HCT116 (cell line): Measurements from ENCODE around the gene SUSD4. TPM values are rescaled to one million over a fixed set of nuclear protein-coding genes. Genes with fewer than 3 reads are reported as not detected.

Experiments used
- ATAC-seq: fragments of 200-7000 bp; cut with Tn5 transposase; 2 replicates; pipeline ENCODE4 v1.9.1; 2020; ENCODE audit warnings: mild to moderate bottlenecking, moderate library complexity
- BruUV-seq: library from RNA; stranded (reverse); fragments of 400-500 nt; replicated peaks from 2 replicates; lab custom pipeline; 2021; lab: Mats Ljungman, UMichigan
- CTCF ChIA-PET: fragments of 300-600 bp; sonication (Branson Sonifier 250); formaldehyde crosslinking; loops from one replicate; lab custom pipeline; 2021; ENCODE audit warnings: antibody characterized with exemption; lab: Charles Lee
- POLR2A ChIA-PET: fragments of 300-600, 350-600 bp; sonication (Branson Sonifier 250); formaldehyde crosslinking; loops from one replicate; lab custom pipeline; 2021; ENCODE audit warnings: antibody characterized with exemption; lab: Charles Lee
- RAD21 ChIA-PET, 2 experiments: fragments of 300-600 bp; sonication (Branson Sonifier 250); formaldehyde crosslinking; loops; one replicate each; lab custom pipeline; 2023; ENCODE audit warnings: low total read pairs in 2 of 2; ENCODE audit not compliant: uncharacterized antibody in 2 of 2, unreplicated experiment in 2 of 2, low non-redundant PET in 1 of 2; lab: Charles Lee
- DNase-seq: peaks from one replicate; pipeline ENCODE4 v3.0.0-alpha.2; 2010; ENCODE audit warnings: low read depth, low spot score
- H2AFZ ChIP-seq: fragments of 200-600 bp; shearing (Covaris generic), sonication (generic); 2 replicates; pipeline ENCODE4 v1.6.1; 2017; ENCODE audit warnings: low read depth, mixed run types, mixed read lengths, antibody characterized with exemption, low read length; ENCODE audit not compliant: poor library complexity, severe bottlenecking
- H3K27ac ChIP-seq: 2 replicates; pipeline ENCODE4 v1.5.1; 2012; ENCODE audit warnings: low read depth, low read length
- H3K27me3 ChIP-seq: fragments of 200-600 bp; sonication (generic); 2 replicates; pipeline ENCODE4 v1.6.1; 2016; ENCODE audit warnings: mixed run types, low read length, mixed read lengths; ENCODE audit not compliant: insufficient read depth
- H3K36me3 ChIP-seq, 2 experiments: fragments of 200-500 bp in 1 of 2; fragments of 200-600 bp in 1 of 2; sonication (Bioruptor generic) in 1 of 2; sonication (generic) in 1 of 2; 2 replicates each; pipeline versions ENCODE4 v1.5.1 to v1.6.1; 2014 to 2016; ENCODE audit warnings: low read length in 2 of 2, inconsistent platforms in 1 of 2, mixed read lengths in 1 of 2, mixed run types in 1 of 2; ENCODE audit not compliant: insufficient read depth in 2 of 2, control insufficient read depth in 1 of 2
- H3K4me1 ChIP-seq, 2 experiments: fragments of 200-600 bp in 1 of 2; sonication (generic) in 1 of 2; 2 replicates each; pipeline versions ENCODE4 v1.5.1 to v1.6.1; 2012 to 2017; ENCODE audit warnings: low read length in 2 of 2, inconsistent platforms in 1 of 2, mild to moderate bottlenecking in 1 of 2, mixed read lengths in 1 of 2, mixed run types in 1 of 2, moderate library complexity in 1 of 2; ENCODE audit not compliant: insufficient read depth in 2 of 2, control insufficient read depth in 1 of 2
- H3K4me2 ChIP-seq: fragments of 200-600 bp; sonication (generic); 2 replicates; pipeline ENCODE4 v1.6.1; 2017; ENCODE audit warnings: mixed run types, low read length, mixed read lengths
- H3K4me3 ChIP-seq, 2 experiments: fragments of 200-600 bp in 1 of 2; sonication (generic) in 1 of 2; replicated peaks in 1 of 2; 2 replicates each; pipeline ENCODE4 v1.5.1; 2011 to 2016; ENCODE audit warnings: low read length in 2 of 2, control low read depth in 1 of 2, low read depth in 1 of 2, mild to moderate bottlenecking in 1 of 2, mixed read lengths in 1 of 2, mixed run types in 1 of 2
- H3K79me2 ChIP-seq: fragments of 200-600 bp; sonication (generic); 2 replicates; pipeline ENCODE4 v1.6.1; 2017; ENCODE audit warnings: mild to moderate bottlenecking, mixed run types, low read length, moderate library complexity, mixed read lengths; ENCODE audit not compliant: insufficient read depth
- H3K9ac ChIP-seq: fragments of 200-600 bp; sonication (generic); 2 replicates; pipeline ENCODE4 v1.6.1; 2016; ENCODE audit warnings: low read length, mixed read lengths
- H3K9me2 ChIP-seq: fragments of 200-600 bp; sonication (generic), shearing (Covaris generic); 2 replicates; pipeline ENCODE4 v1.6.1; 2017; ENCODE audit warnings: mixed run types, mild to moderate bottlenecking, moderate library complexity; ENCODE audit not compliant: insufficient read depth
- H3K9me3 ChIP-seq, 2 experiments: fragments of 200-500 bp in 1 of 2; fragments of 200-600 bp in 1 of 2; sonication (Bioruptor generic) in 1 of 2; sonication (generic) in 1 of 2; 2 replicates each; pipeline ENCODE4 v1.6.1; 2014 to 2017; ENCODE audit warnings: low read length in 2 of 2, mixed read lengths in 2 of 2, inconsistent platforms in 1 of 2, low read depth in 1 of 2, mild to moderate bottlenecking in 1 of 2, mixed run types in 1 of 2, moderate library complexity in 1 of 2; ENCODE audit not compliant: control insufficient read depth in 1 of 2, insufficient read depth in 1 of 2
- H4K20me1 ChIP-seq: fragments of 200-600 bp; sonication (generic), shearing (Covaris generic); 2 replicates; pipeline ENCODE4 v1.6.1; 2017; ENCODE audit warnings: mixed run types, mild to moderate bottlenecking, moderate library complexity; ENCODE audit not compliant: insufficient read depth
- CBX3 ChIP-seq: IDR thresholded peaks from 2 replicates; pipeline ENCODE4 v1.6.1; 2012; ENCODE audit warnings: low read depth
- CEBPB ChIP-seq: IDR thresholded peaks from 2 replicates; pipeline ENCODE4 v1.6.1; 2012; ENCODE audit warnings: low read depth
- EGR1 ChIP-seq: IDR thresholded peaks from 2 replicates; pipeline ENCODE4 v1.6.1; 2012; ENCODE audit warnings: low read depth
- ELF1 ChIP-seq: IDR thresholded peaks from 2 replicates; pipeline ENCODE4 v1.6.1; 2012; ENCODE audit warnings: low read depth, borderline replicate concordance
- EZH2 ChIP-seq: fragments of 200-600 bp; sonication (generic); IDR thresholded peaks from 2 replicates; pipeline ENCODE4 v1.6.1; 2017; ENCODE audit warnings: antibody characterized with exemption, mixed run types
- EZH2phosphoT487 ChIP-seq: fragments of 200-600 bp; IDR thresholded peaks from 2 replicates; pipeline ENCODE4 v1.6.1; 2018; ENCODE audit warnings: antibody characterized with exemption, borderline replicate concordance
- FOSL1 ChIP-seq: IDR thresholded peaks from 2 replicates; pipeline ENCODE4 v1.6.1; 2012; ENCODE audit warnings: low read depth
- JUND ChIP-seq: IDR thresholded peaks from 2 replicates; pipeline ENCODE4 v1.6.1; 2012
- POLR2AphosphoS5 ChIP-seq: IDR thresholded peaks from 2 replicates; pipeline ENCODE4 v1.6.1; 2011; ENCODE audit warnings: mild to moderate bottlenecking, low read depth, low read length, moderate library complexity
- RAD21 ChIP-seq: IDR thresholded peaks from 2 replicates; pipeline ENCODE4 v1.6.1; 2012; ENCODE audit warnings: low read depth, mild to moderate bottlenecking
- SIN3A ChIP-seq: IDR thresholded peaks from 2 replicates; pipeline ENCODE4 v1.6.1; 2012; ENCODE audit warnings: low read depth
- SP1 ChIP-seq: IDR thresholded peaks from 2 replicates; pipeline ENCODE4 v1.6.1; 2012; ENCODE audit warnings: low read depth
- SRF ChIP-seq: IDR thresholded peaks from 2 replicates; pipeline ENCODE4 v1.6.1; 2012; ENCODE audit warnings: low read depth
- TCF7L2 ChIP-seq: IDR thresholded peaks from 2 replicates; pipeline ENCODE4 v1.7.0; 2011; ENCODE audit warnings: borderline replicate concordance, inconsistent platforms; ENCODE audit not compliant: insufficient read depth, insufficient read length; ENCODE audit errors: extremely low read depth
- YY1 ChIP-seq: IDR thresholded peaks from 2 replicates; pipeline ENCODE4 v1.6.1; 2011; ENCODE audit warnings: low read length, low read depth, moderate library complexity, mild to moderate bottlenecking; ENCODE audit not compliant: insufficient replicate concordance; ENCODE audit errors: extremely low read depth
- ZFX ChIP-seq: fragments of 450-650 bp; IDR thresholded peaks from 2 replicates; pipeline ENCODE4 v1.6.1; 2017
- ZNF274 ChIP-seq: fragments of 200-500 bp; sonication (Bioruptor generic); IDR thresholded peaks from 2 replicates; pipeline ENCODE4 v1.6.1; 2014; ENCODE audit warnings: mild to moderate bottlenecking, low read depth, low read length, inconsistent platforms
- intact Hi-C: fragments of 100-400 bp; cut with micrococcal nuclease; formaldehyde crosslinking; loops from 2 replicates; pipeline ENCODE4 v1.10.0; 2022
- total RNA-seq: library from RNA; stranded (reverse); gene quantifications from one replicate; pipeline ENCODE4 v1.2.1, GENCODE V29; 2021; ENCODE audit not compliant: unreplicated experiment
- TF ChIP-seq, protein P1 (sequence below), 3 experiments: fragments of 200-600 bp in 1 of 3; sonication (generic) in 1 of 3; IDR thresholded peaks in 2 of 3; conservative IDR thresholded peaks in 1 of 3; 2 replicates each; pipeline ENCODE4 v1.5.1; 2012 to 2017; ENCODE audit warnings: low read depth in 2 of 3, low read length in 2 of 3, antibody characterized with exemption in 1 of 3, borderline replicate concordance in 1 of 3, control low read depth in 1 of 3, mild to moderate bottlenecking in 1 of 3, mixed read lengths in 1 of 3, mixed run types in 1 of 3, moderate library complexity in 1 of 3; ENCODE audit not compliant: insufficient read depth in 1 of 3

Gene SUSD4
- total RNA-seq, 1 experiment from 2014 or later, result 0.59 TPM

- H3K4me1 ChIP-seq, result no peaks in the 10 kb centered on the region
- intact Hi-C loops, result no loop called here
- H3K9ac ChIP-seq, result no peak overlapping the region
- no peaks in the 10 kb centered on the region for H3K36me3 ChIP-seq
- ChIA-PET RAD21 (no interaction called here), CTCF (no interaction called here), POLR2A (no interaction called here)
- H3K9me3 ChIP-seq, result no peaks in the 10 kb centered on the region
- TF ChIP-seq EZH2 (no peak), SRF (no peak), RAD21 (no peak), SP1 (no peak), ZNF274 (no peak), FOSL1 (no peak), EZH2phosphoT487 (no peak), CEBPB (no peak), TCF7L2 (no peak), POLR2AphosphoS5 (no peak), JUND (no peak), ZFX (no peak)
- DNase-seq (no peak), ATAC-seq (no peak)
- no peaks in the 10 kb centered on the region for H3K27me3 ChIP-seq
- no peak overlapping the region for H3K4me3 ChIP-seq
- no peaks in the 10 kb centered on the region for H3K9me2 ChIP-seq
- BruUV-seq, result no TSS peak
- H3K79me2 ChIP-seq, result no peaks in the 10 kb centered on the region
- H3K4me2 ChIP-seq, result no peak overlapping the region
- no peak overlapping the region for H3K27ac ChIP-seq
- H2AFZ ChIP-seq, result no peak overlapping the region
- no peaks in the 10 kb centered on the region for H4K20me1 ChIP-seq
Measured at GRCh38 chr1:223199094-223199647, 164.8 kb downstream of the SUSD4 start.

GRCh38 chr1:223198628-223198965 is 165.4 kb downstream of the SUSD4 start:
- POLR2A ChIA-PET, result no interaction called here
- H4K20me1 ChIP-seq, result no peaks in the 10 kb centered on the region
- H3K4me2 ChIP-seq, result no peak overlapping the region
- H3K36me3 ChIP-seq, result no peaks in the 10 kb centered on the region
- intact Hi-C loops, result no loop called here
- ATAC-seq (no peak), DNase-seq (no peak)
- no peak overlapping the region for H2AFZ ChIP-seq
- no peaks in the 10 kb centered on the region for H3K79me2 ChIP-seq
- H3K9ac ChIP-seq, result no peak overlapping the region
- CTCF ChIA-PET, result interaction anchor here (1.2 kb wide), 1 partner anchor 485 kb away, joined by 3 read pairs; no protein-coding TSS in a partner anchor
- H3K4me1 ChIP-seq, result no peaks in the 10 kb centered on the region
- H3K4me3 ChIP-seq, result no peak overlapping the region
- no peaks in the 10 kb centered on the region for H3K27me3 ChIP-seq
- no peaks in the 10 kb centered on the region for H3K9me3 ChIP-seq
- H3K27ac ChIP-seq, result no peak overlapping the region
- no TSS peak for BruUV-seq
- H3K9me2 ChIP-seq, result no peaks in the 10 kb centered on the region
- RAD21 ChIA-PET, result no interaction called here
- TF ChIP-seq SP1, result no peak
- no peak for TF ChIP-seq CEBPB
- no peak for TF ChIP-seq EGR1
- no peak for TF ChIP-seq SIN3A
- TF ChIP-seq, protein P1, sequence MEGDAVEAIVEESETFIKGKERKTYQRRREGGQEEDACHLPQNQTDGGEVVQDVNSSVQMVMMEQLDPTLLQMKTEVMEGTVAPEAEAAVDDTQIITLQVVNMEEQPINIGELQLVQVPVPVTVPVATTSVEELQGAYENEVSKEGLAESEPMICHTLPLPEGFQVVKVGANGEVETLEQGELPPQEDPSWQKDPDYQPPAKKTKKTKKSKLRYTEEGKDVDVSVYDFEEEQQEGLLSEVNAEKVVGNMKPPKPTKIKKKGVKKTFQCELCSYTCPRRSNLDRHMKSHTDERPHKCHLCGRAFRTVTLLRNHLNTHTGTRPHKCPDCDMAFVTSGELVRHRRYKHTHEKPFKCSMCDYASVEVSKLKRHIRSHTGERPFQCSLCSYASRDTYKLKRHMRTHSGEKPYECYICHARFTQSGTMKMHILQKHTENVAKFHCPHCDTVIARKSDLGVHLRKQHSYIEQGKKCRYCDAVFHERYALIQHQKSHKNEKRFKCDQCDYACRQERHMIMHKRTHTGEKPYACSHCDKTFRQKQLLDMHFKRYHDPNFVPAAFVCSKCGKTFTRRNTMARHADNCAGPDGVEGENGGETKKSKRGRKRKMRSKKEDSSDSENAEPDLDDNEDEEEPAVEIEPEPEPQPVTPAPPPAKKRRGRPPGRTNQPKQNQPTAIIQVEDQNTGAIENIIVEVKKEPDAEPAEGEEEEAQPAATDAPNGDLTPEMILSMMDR (IDR thresholded peaks at IDR 0.05 in 2 of 3, conservative IDR thresholded peaks at IDR 0.05 in 1 of 3; ENCODE audit: borderline replicate concordance in 1 of 3, insufficient read depth in 1 of 3, low read depth in 2 of 3, low read length in 2 of 3), result no peak
- TF ChIP-seq RAD21, result no peak
- TF ChIP-seq FOSL1, result no peak
- TF ChIP-seq ELF1, result no peak
- TF ChIP-seq YY1, result no peak
- no peak for TF ChIP-seq EZH2
- no peak for TF ChIP-seq TCF7L2
- no peak for TF ChIP-seq ZFX
- no peak for TF ChIP-seq CBX3
